Retina (tissue), 1 donor: ENCODE data around the gene ADPRS.

Experiments used
- DNase-seq: peaks from one replicate; pipeline ENCODE4 v3.0.0-alpha.2; 2016

ADPRS gene

DNA sequence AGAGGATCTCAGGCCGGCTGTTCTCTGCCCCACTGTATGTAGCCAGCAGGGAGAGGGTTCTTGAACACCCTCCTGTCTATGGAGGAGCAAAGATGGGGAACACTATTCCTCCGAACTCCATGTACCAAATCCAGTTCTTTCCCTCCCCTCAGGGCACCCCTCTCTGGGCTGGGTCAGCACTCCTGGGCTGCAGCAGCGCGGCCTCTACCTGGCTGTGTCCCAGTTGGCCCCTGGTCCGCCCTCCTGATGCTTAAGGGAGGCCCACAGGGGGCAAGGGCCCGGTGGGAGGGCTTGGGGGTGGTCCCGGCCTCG, 471 bp upstream of the ADPRS start:
- DNase-seq = no peak

DNA sequence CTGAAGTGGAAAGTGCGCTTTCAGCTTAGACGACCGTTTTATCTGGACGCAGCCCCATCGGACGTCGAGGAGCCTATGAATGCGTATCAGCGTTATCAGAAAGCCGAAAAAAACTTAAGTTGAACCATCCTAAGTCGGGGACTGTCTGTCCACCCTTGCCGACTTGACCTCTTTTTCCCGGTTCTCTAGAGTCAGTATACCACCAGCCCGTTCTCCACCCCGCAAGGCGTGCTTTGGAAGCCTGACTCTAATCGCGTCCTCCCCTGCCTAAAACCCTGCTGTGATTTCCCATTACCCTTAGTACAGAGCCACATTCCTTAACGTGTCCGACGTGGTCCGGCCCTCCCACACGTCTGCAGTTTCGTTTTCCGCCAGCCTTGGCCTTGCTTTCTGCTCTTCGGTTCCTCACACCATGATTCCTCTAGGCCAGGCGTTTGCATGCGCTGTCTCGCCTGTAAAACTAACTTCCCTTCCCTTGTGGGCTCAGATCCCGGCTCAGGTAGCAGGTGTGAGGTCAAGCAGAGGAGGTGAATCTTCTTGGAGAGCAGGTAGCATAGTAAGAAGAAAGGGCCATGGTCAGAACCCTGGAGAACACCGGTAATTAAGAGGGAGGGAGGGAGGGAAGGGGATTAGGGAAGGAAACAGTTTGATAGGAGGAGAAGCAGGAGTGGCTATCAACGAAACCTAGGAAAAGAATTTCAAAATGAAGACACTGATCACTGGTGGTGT, 865 bp downstream of the ADPRS start:
- DNase-seq = no peak

DNA sequence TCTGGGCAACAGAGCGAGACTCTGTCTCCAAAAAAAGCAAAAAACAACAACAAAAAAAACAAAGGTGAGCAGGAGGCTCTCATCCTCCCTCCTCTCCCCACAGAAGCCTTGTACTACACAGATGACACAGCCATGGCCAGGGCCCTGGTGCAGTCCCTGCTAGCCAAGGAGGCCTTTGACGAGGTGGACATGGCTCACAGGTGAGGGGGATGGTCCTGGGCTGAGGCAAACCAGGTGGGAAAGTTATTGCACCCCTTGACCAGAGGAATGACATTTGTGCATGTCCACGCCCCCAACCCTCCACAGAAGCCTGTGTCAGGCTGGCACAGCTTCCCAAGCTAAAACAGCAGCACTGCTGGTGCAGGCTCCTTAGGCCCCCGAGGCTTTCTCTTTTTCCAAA, 2.4 kb downstream of the ADPRS start:
- no peak for DNase-seq

DNA sequence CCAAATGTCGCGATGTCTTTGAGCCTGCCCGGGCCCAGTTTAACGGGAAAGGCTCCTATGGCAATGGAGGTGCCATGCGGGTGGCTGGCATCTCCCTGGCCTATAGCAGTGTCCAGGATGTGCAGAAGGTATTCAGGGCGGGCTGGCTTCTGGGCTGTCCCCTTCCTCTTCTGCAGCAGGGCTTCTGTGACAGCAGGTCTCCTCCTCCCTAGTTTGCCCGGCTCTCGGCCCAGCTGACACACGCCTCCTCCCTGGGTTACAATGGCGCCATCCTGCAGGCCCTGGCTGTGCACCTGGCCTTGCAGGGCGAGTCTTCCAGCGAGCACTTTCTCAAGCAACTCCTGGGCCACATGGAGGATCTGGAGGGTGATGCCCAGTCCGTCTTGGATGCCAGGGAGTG, 3.0 kb downstream of the ADPRS start:
- DNase-seq = no peak

DNA sequence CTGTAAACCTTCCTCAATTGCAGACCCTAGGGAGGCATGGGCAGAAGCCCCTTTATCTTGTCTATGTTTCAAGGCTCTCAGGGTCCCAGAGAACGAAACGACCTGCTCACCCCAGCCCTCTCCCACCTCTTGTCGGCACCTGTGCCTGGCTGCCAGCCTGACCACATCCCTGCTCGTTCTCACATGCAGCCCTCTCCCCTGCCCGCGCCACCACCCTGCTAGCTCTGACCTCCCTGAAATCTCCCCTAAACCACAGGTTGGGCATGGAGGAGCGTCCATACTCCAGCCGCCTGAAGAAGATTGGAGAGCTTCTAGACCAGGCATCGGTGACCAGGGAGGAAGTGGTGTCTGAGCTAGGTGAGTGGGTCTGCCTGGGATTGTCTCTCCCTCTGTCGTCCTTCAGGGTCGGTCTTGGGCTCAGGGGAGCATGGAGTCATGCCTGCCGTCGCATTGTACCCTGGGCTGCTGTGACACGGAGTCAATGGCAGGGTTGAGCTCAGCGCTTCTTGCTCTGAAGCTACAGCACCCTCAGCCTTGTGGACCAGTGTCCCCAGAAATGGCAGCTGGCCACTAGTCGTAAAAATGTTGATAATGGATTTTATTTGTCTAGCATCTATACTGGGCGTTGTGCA, 3.6 kb downstream of the ADPRS start:
- no peak for DNase-seq

DNA sequence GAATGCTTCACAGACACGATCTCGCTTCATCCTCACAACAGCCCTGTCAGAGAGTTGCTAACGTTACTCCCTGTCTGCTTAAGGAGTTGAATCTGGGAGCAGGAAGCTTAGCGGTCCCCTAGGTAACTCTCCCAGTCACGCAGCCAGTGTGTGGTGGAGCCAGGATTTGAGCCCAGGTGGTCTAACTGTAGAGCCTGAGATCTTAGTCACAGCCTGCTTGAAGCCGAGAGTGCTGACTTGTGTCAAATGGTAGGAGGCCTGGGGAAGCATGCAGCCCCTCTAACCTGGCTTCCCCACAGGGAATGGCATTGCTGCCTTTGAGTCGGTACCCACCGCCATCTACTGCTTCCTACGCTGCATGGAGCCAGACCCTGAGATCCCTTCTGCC, 4.1 kb downstream of the ADPRS start:
- no peak for DNase-seq

DNA sequence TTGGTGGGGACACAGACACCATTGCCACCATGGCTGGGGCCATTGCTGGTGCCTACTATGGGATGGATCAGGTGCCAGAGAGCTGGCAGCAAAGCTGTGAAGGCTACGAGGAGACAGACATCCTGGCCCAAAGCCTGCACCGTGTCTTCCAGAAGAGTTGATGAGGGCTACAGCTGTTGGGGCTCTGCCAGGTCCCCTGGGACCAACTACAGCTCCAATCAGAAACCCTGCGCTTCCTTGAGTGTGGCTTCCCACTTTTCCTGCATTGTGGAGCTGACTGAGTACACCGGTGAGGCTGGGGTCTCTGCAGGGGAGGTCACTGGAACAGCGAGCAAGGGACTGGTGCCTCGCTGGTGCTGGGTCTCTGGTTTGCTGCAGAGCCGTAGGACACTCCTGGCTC, 4.5 kb downstream of the ADPRS start:
- no peak for DNase-seq

DNA sequence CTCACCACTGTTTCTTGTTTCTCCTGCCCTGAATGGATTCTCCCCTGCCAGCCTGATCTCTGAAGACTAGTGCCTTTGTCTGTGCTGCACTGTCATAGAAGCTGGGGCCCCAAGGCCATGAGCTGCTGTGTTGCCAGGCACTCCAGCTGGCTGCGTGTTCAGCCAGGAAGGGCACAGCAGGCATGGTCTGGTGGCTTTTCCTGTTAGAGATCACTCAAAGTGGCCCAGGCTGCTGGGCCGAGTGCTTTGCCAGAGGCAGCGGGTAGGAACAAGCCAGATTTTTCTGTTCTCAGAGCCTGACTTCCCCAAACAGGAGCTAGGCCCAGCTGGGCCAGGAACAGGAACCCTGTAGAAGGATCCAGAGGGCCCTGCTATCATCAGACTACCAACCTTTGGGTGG, 5.2 kb downstream of the ADPRS start:
- DNase-seq = no peak

DNA sequence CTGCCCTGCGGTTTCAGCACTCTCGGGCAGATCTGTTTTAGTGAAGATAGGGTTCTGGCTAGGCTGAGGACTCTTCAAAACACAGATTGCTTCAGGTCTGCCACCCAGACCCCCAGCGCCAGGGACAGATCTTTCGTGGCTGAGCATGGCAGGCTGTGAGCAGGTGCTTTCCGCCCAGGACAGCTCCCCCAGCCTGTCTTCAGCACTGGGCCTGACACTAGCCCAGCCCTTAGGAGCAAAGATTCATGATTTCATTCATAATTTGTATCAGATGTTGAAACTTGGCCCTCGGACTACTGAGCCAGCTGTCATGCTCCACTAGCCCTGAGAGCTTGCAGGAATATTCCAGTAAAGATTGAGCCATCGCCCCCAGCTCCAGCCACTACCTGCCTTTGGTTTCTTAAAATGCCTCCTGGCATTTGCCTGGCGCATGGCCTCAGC, 5.9 kb downstream of the ADPRS start:
- no peak for DNase-seq

DNA sequence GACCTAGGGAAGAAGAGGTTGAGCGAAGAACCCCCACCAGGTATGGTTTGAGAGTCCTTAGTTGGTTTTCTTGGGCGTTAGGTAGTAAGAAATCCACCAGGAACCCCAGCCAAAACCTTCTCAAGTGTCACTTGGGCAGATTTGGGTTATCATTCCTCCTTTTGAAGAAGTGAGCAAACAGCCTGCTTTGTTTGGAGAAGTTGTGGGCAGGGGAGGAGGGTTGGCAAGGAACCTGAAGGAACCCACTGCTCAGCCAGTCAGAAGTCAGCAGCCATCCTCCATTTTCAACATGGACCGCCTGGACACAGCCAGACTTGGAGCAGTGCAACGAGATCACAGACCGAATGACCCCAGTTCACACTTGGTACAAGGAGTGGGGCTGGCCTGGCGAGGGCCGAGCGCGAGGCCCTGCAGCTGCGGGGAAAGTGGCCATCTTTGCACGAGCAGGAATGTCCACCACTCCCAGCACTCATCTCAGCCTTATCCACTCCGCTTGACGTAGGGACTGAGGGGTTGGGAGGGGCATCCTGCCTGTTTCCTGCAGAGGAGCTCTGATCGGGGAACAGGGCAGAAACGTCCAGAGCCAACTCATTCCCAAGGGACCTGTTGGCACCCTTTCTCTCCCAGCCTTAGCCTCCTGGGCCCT, 7.2 kb downstream of the ADPRS start:
- DNase-seq = no peak

DNA sequence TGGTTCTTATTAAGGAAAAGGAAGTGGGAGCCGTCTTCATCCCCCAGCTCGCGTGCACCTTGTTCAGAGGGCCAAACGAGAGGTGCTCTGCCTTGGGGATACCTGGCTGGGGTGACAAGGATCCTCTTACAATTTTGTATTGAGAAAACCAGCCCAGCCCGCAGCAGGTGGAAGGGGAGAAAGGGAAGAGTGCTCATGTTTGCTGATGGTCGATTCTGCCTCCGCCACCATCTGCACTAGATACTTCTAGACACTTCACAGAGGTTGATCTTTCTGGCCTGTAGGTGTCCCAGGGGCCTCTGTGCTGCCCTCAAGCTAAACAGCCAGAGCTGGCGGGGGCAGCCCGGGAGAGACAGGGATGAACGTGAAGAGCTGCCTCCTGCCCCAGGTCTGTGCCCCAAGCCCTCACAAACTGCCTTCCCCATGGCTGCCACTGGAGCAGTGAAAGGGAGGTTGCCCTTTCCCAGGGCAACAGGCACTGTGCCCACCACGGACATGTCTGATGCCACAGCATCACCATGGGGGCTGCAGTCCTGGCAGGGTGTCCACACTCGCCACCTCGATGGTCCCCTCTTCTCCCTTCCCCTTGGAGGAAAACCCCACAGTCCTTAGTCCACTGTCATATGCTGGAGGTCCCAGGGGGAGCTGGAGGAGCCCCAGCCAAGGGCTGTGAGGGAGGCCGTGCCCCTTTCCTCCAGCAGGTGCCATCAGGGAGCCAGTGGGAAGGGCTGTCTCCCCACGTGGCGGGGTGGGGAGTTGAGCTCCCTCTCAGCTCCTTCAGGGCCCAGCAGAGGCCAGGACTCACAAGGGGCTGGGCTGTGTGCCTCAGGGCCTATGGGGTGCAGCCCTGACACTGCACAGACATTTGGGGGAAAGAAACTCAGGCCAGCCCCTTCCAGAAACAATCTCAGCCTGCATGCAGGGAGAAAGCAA, 8.1 kb downstream of the ADPRS start:
- no peak for DNase-seq

DNA sequence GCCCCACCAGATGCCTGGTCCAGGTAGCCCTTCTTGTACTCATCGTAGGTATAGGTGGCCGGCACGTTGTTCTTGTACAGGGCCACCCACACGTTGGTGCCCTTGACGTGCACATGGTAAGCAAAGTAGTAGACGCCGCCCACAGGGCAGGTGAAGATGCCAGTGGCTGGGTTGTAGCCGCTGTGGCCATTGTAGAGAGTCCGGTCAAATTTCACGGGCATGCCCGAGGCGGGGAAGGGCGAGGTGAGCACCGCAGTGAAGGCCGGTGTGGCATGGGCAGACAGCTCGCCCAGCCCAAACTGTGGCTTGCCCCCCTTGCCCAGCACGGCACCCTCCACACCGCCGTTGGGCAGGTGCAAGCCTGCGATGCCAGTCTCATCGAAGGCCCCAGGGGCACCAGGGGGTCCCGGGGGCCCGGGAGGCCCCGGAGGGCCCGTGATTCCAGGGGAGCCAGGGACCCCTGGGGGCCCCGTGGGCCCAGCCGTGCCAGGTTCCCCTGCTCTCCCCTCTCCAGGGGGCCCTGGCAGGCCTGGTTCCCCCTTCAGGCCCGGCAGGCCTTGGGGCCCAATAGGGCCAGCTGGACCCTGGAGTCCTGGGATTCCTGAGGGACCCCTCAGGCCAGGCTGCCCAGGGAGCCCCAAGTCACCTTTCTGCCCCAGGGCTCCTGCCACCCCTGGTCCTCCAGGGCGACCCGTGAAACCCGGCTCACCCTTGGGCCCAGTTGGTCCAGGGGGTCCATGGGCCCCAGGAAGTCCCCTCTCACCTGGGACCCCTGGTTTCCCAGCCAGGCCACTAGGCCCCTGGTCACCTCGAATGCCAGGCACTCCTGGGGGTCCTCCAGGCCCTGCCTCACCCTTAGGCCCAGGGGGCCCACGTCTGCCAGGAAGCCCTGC, 9.2 kb downstream of the ADPRS start:
- DNase-seq = no peak

DNA sequence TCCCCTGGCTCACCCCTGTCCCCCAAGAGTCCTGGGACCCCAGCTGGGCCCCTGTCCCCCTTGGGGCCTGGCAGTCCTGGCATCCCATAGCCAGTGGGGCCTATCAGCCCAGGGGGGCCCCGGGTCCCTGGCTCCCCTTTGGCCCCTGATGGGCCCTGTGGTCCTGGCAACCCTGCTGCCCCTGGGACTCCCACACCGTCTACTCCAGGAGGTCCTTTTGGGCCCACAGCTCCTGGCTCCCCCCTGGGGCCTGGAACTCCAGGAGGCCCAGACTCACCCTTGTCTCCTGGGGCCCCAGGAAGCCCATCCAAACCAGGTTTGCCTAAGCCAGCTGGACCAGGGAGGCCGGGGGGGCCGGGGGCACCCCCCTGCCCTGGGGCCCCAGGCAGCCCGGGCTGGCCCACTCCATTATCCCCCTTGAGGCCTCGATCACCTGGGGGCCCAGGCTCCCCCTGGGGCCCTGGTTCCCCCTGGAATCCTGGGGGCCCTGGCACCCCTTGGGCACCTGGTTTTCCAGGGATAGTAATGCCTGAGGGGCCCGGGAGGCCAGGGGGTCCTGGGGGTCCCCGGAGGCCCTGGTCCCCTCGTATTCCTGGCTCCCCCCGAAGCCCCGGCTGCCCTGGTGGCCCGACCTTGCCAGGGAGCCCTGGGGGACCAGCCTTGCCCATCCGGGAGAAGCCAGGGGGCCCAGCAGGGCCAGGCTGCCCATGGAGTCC, 10.1 kb downstream of the ADPRS start:
- no peak for DNase-seq

DNA sequence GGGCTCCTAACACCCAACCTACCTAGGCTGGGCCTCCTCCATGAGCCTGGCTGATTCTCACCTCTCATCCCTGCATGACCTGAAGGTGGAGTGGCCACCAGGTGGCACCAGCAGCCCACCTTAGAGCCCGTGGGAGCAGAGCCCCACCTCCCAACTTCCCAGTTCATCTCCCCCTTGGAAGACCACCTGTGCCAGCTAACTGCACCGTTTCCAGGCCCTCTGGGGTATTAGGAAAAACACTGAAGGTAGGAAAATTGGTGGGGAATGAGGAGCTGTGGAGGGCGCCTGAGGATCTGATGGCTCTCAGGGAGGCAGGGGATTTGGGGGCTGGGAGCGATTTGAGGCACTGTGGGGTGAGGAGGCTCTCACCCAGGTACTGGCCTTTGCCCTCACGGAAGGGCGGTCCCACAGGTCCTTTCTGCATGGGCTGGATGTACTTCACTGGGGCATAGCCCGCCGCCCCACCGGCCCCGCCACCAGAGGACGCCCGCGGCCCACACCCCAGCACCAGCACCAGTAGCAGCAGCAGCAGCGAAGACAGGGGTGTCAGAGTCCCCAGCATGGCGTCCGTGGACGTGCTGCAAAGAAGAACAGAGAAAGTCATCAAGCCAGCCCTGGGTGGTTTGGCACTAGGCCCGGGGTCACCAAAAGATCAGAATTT, 11.1 kb downstream of the ADPRS start:
- peak; percentile 86 for DNase-seq

DNA sequence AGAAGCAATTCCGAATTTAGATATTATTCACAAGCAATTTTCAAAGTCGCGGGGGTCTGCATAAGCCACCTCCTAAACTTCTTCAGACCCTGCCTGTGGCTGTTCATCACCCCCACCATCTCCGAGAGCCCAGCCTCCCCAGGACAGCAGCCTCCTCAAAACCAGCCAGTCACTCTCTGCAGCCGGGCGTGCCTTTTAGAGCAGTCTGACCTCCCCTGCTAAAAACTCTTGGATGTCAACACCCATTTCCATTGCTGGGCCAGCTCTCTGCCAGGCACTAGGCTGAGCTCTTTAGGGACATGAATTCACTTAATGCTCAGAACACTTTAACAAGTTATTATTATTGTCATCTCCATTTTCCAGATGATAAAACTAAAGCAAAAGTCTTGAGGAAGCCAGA, 11.7 kb downstream of the ADPRS start:
- DNase-seq = no peak

DNA sequence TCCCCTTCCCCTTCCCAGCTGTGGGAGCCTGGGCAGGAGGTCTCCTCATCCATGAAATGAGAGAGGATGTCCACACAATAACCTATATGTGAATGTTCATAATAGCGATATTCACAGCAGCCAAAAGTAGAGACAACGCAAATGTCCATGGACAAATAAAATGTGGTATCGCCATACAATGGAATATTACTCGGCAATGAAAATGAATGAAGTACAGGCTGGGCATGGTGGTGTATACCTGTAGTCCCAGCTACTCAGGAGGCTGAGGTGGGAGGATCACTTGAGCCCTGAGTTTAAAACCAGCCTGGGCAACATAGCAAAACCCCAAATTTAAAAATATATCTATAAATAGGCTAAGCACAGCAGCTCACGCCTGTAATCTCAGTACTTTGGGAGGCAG, 12.9 kb downstream of the ADPRS start:
- DNase-seq = no peak

DNA sequence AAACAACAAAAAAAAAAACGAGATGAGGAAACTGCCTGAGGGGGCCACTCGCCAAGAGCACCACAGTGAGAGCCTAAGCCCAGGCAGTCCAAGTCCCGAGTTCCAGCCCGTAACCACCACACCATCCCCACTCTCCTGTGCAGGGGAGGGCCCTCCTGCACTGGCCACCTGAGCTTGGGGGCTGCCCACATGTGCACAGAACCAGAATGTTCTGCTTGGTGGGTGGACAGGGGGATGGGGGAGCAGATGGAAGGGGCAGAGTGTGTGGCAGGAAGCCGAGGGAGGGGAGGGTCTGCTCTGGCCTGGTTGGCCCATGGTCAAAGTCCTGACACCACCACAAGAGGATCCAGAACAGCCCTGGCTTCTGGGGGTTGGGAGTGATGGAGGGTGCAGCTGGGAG, 17.6 kb downstream of the ADPRS start:
- no peak for DNase-seq

DNA sequence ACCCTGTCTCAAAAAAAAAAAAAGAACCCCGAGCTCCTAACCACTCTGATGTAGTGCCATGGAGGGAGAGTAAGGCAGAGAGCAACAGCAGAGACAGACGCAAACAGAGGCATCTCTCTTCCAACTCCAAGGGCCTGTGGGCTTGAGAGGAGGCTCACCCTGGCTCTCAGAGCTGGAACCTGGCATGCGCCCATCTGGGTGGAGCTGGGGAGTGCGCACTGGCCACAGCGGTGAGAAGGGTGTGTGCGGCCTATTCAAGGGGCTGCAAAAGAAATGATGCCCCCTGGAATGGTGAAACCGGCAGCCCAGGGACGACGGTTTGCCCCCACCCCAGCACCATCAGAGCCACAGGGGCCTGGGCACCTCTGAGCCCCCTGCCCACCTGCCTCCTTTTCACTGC, 18.7 kb downstream of the ADPRS start:
- no peak for DNase-seq

DNA sequence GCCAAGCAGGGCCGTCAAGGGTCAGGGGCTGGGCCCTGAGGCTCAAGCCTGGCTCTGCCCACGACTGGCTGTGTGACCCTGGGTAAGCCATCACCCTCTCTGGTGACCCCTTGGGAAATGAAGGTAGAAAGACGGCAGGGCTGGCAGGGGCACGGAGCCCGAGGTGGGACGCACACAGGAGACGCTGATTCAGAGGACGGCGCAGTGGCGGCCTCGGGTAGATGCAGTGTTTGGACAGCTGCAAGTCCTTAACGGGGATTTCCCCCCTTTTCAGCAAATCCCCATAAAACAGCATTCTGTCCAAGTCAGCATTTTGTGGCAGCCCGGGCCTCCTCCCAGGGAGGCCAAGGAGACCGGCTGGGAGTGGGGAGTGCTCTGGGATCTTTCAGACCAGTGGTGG, 19.6 kb downstream of the ADPRS start:
- no peak for DNase-seq

DNA sequence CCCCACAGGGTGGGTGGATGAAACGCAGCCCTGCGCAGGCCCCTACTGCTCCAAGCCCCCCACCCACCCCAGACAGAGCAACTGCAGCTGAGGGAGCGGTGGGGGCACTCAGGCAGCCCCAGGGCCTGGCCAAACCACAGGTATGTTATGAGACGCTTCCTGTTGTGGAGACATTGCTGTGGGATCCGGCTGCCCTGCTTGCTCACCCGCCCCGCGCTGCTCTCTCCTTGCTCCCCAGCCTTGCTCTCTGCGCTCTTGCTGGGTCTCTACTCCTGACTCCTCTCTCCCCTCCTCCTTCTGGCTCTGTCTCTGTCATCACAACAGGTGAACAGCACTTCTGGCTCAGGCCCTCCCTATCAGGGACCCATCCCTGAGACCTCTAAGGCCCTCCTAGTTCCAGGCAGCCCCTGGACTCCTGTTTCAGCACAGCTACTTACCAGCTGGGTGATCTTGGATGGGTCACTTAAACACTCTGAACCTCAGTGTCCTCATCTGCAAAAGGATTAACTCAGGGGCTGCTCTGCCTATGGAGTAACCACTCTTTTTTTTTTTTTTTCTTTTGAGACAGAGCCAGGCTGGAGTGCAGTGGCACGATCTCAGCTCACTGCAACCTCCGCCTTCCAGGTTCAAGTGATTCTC, 20.5 kb downstream of the ADPRS start:
- DNase-seq = no peak

DNA sequence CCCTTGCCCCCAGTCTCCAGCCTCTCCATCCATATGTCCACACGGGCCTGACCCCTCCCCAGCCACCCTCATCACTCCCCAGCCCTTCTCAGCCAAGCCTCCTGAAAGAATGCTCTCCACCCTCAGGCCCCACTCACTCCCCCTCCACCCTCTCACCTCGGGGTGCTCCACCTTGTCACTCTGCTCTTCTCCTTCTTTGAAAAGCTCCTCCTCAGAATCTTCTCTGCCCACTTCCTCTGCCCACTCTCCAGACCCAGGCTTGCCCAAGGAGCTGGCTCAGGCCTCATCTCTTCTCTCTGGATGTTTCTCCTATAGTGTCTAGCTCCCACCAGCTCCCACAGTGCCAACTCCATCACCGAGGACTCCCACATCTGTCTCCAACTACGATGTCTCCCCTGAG, 22.5 kb downstream of the ADPRS start:
- no peak for DNase-seq
